Glomerular visceral epithelial cell (primary cell): ENCODE measurements around the gene MFAP3.

Experiments
- DNase-seq: peaks from one replicate; pipeline ENCODE4 v3.0.0-alpha.2; 2016; ENCODE audit errors: extremely low spot score

Gene MFAP3

DNA sequence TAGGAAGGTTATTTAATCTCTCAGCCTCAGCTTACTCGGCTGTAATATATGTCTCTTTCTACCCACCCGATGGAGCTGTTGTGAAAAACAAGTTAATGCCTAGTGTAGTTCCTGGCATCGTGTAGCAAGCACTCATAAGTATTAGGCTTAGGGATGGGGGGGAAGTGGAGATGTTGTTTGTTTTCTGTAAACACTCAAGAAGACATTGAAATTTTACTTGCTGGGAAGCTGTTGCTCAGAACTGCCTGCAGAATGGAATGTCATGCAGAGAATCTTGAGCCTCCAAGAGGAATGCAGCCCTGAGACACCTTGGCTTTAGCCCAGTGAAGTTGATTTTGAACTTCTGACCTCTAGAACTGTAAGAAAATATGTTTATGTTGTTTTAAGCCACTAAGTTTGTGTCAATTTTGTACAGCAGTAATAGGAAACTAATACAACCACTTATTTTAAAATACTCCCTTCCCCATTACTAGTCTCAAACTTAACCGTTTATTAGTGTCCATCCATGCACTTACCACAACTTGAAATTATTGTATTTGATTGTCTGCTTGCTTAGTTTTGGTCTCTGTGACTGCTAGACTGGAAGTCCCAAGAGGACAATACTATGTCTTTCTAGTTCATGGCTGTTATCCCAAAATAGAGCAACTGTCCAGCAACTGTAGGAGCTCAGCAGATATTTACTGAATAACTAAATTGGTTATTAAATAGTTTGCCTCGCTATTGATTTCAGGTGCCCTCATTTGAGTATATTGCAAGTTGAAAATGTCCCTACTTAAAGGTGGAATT is 53.8 kb downstream of the MFAP3 start:
- DNase-seq, result no peak

DNA sequence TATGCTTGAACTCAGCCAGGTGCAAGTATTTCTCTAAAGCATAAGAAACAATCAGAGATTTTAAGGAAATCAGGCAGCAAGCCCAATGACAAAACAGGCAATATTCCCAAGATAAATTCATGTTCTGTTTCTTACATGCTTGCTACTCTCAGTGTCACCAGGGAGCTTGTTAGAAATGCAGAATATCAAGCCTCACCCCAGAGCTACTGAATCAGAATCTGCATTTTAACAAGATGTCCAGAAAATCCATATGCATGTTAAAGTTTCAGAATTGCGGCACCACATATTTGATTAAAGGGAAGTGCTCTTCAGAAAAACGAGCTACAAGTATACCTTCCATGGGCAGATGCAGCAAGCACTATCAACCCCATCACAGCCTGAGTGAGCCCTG is 54.4 kb downstream of the MFAP3 start:
- DNase-seq, result no peak

DNA sequence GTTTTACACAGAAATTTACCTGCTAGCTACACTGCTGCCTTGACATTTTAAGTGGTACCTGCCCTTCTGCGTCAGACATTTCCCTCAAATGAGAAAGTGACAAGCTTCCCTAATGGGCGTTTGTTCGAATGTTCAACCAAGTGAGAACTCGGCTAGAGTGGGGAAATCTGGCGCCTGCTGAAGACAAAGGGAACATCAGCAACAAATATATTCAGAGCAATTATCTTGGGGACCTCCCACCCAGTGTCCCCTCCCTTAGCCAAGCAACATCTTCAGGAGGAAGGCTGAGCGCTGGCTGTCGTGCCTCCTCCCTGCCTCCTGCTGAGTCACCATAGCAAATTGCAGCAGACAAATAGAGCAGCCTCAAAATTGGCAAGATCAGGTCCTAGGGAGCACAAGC is 57.1 kb downstream of the MFAP3 start:
- DNase-seq, result no peak

DNA sequence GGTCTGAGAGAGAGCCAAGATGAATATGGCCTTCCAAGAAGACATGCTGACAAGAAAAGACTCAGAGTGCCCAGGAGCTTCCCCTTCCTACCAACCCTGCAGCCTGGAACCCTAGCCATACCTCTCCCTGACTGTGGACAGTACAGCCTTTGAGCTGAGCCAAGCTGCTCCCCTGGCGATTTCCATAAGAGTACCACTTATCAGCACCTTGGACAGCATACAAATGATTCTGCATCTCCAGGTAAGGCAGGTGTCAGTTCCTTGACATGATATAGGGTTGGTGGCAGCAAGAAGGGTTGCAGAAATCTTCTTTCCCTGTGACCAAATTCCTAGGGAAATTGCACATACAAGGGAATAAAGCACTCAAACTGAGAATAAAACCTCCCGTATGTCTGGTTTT is 58.3 kb downstream of the MFAP3 start:
- no peak for DNase-seq

DNA sequence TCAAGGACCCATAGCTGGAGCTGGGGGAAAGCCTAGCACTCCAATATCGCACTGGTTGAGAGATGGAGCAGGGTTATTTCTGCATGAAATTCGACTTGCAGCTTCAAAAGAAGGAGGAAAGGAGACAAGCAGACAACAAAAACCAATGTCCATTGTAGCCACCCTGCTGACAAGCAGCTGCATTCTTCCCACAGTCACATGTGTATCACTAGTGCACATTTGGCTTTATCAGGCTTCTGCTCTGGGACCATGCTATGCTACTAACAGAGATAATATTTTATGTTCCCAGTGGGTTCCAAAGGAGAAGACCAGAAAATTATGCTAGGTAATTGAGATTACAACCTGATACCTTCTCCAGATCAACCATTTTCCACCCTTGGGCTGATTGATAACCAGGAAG is 59.7 kb downstream of the MFAP3 start:
- DNase-seq, result no peak

DNA sequence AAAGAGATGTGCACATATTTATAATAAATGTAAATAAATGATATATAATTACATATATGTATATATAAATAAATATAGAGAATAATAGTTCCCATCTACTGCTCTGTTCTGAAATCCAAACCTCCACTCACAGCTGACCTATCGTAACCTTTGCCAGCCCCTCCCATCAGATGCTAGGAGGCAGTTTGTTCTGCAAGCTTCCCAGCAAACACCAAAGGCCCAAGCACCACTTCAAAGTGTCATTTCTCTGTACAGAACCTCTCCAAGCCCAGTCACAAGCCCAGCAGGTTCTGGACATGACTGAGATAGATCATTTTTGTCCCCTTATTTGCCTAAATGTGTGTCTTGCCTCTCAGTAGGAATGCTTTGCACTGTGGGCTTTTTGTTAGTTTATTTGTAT is 62.4 kb downstream of the MFAP3 start:
- DNase-seq, result no peak

DNA sequence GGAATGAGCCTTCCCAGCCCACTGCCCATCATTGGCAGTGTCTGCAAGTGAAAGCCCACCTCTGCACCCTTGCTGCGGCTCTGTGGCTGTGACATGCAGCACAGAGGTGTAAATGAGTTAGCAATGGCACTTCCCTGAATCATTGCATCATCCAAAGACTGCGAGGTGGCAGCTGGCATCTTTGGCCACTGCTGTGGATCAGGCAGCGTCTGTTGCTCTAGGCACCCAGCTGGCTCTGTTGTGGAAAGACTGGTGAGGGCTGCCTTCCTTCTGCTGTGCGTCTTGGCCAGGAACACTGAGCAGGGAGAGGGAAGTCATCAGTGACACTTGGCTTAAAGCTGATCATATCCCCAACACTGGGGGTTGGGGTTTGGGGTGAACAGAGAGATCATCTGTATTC is 64.5 kb downstream of the MFAP3 start:
- no peak for DNase-seq
